H1 (cell line): ENCODE measurements around the gene DOK3. TPM values are rescaled to one million over a fixed set of nuclear protein-coding genes. Genes with fewer than 3 reads are reported as not detected.

Source experiments
- CTCF ChIA-PET: fragments of 300-600 bp; sonication (Branson Sonifier 250); formaldehyde crosslinking; loops from one replicate; lab custom pipeline; 2021; ENCODE audit not compliant: partially characterized antibody; lab: Charles Lee
- POLR2A ChIA-PET: fragments of 300-600 bp; sonication (Branson Sonifier 250); formaldehyde crosslinking; loops from one replicate; lab custom pipeline; 2021; ENCODE audit warnings: inconsistent platforms; ENCODE audit not compliant: partially characterized antibody; lab: Charles Lee
- DNase-seq, 2 experiments: peaks; one replicate each; pipeline versions ENCODE4 v3.0.0 to v3.0.0-alpha.2; 2010 to 2022; ENCODE audit warnings: low spot score in 2 of 2, low read depth in 1 of 2, mixed read lengths in 1 of 2
- FAIRE-seq: peaks from 2 replicates; lab custom pipeline; 2011; peaks lifted over from hg19 to GRCh38; lab: Jason Lieb, UNC
- H2AFZ ChIP-seq: 2 replicates; pipeline ENCODE4 v1.8.1; 2012; ENCODE audit warnings: low read length, inconsistent platforms
- H2AK5ac ChIP-seq: 2 replicates; pipeline ENCODE4 v1.6.1; 2013; ENCODE audit warnings: low read depth, low read length
- H2BK120ac ChIP-seq: replicated peaks from 2 replicates; pipeline ENCODE3; 2013; ENCODE audit warnings: low read depth, low read length, inconsistent platforms
- H2BK12ac ChIP-seq: 2 replicates; pipeline ENCODE4 v1.6.1; 2013; ENCODE audit warnings: low read depth, low read length
- H2BK15ac ChIP-seq: 2 replicates; pipeline ENCODE4 v1.6.1; 2013; ENCODE audit warnings: low read length
- H2BK20ac ChIP-seq: 2 replicates; pipeline ENCODE4 v1.6.1; 2013; ENCODE audit warnings: low read length
- H2BK5ac ChIP-seq: 2 replicates; pipeline ENCODE4 v1.6.1; 2013; ENCODE audit warnings: low read depth, low read length
- H3K14ac ChIP-seq: 2 replicates; pipeline ENCODE4 v1.6.1; 2013; ENCODE audit warnings: inconsistent platforms; ENCODE audit not compliant: insufficient read length
- H3K18ac ChIP-seq: 2 replicates; pipeline ENCODE4 v1.6.1; 2013; ENCODE audit warnings: low read length; ENCODE audit errors: extremely low read depth
- H3K23ac ChIP-seq: 2 replicates; pipeline ENCODE4 v1.6.1; 2013; ENCODE audit warnings: inconsistent platforms; ENCODE audit not compliant: insufficient read length
- H3K23me2 ChIP-seq: 2 replicates; pipeline ENCODE4 v1.6.1; 2013; ENCODE audit warnings: low read depth, low read length
- H3K27ac ChIP-seq: 2 replicates; pipeline ENCODE4 v1.6.1; 2011; ENCODE audit warnings: low read depth, low read length, inconsistent platforms
- H3K27me3 ChIP-seq, 4 experiments: replicated peaks in 1 of 4; 1 replicate in 1 of 4; 2 replicates in 3 of 4; pipeline versions ENCODE4 v1.6.1 to v1.8.1; 2011 to 2013; ENCODE audit warnings: low read length in 3 of 4, mild to moderate bottlenecking in 3 of 4, inconsistent platforms in 2 of 4, mixed read lengths in 2 of 4, moderate library complexity in 1 of 4; ENCODE audit not compliant: control insufficient read depth in 3 of 4, insufficient read depth in 3 of 4; ENCODE audit errors: extremely low read depth in 1 of 4
- H3K36me3 ChIP-seq, 4 experiments: 2 replicates each; pipeline versions ENCODE4 v1.6.1 to v1.8.1; 2011 to 2013; ENCODE audit warnings: mild to moderate bottlenecking in 4 of 4, low read length in 3 of 4, moderate library complexity in 2 of 4, control low read depth in 1 of 4, inconsistent platforms in 1 of 4; ENCODE audit not compliant: insufficient read depth in 4 of 4, control insufficient read depth in 2 of 4
- H3K4ac ChIP-seq: replicated peaks from 2 replicates; pipeline ENCODE3; 2013; ENCODE audit warnings: low read length, low read depth, mixed read lengths, inconsistent platforms; ENCODE audit not compliant: insufficient read length
- H3K4me1 ChIP-seq, 4 experiments: replicated peaks in 1 of 4; 1 replicate in 1 of 4; 2 replicates in 3 of 4; pipeline versions ENCODE4 v1.6.1 to v1.8.1; 2011 to 2013; ENCODE audit warnings: low read length in 3 of 4, inconsistent platforms in 2 of 4, mixed read lengths in 1 of 4; ENCODE audit not compliant: insufficient read depth in 4 of 4, control insufficient read depth in 3 of 4
- H3K4me2 ChIP-seq, 2 experiments: 2 replicates each; pipeline versions ENCODE4 v1.6.1 to v1.8.1; 2011 to 2013; ENCODE audit warnings: low read depth in 2 of 2, low read length in 2 of 2, control low read depth in 1 of 2, inconsistent platforms in 1 of 2, mild to moderate bottlenecking in 1 of 2; ENCODE audit not compliant: insufficient read depth in 1 of 2
- H3K4me3 ChIP-seq, 4 experiments: fragments of 200-600, 300-600 bp in 1 of 4; sonication (generic), shearing (Covaris generic), sonication (Bioruptor Twin) in 1 of 4; 2 replicates each; pipeline versions ENCODE4 v1.5.1 to v1.8.1; 2011 to 2016; ENCODE audit warnings: low read length in 4 of 4, low read depth in 3 of 4, control low read depth in 2 of 4, inconsistent platforms in 2 of 4, mild to moderate bottlenecking in 2 of 4, mixed read lengths in 1 of 4, moderate library complexity in 1 of 4; ENCODE audit not compliant: insufficient read depth in 2 of 4; ENCODE audit errors: extremely low read depth in 1 of 4
- H3K56ac ChIP-seq: replicated peaks from 2 replicates; pipeline ENCODE3; 2013; ENCODE audit warnings: low read depth, mild to moderate bottlenecking, mixed read lengths, low read length, inconsistent platforms; ENCODE audit not compliant: insufficient read length
- H3K79me1 ChIP-seq: 2 replicates; pipeline ENCODE4 v1.6.1; 2013; ENCODE audit warnings: low read depth, low read length, control low read depth
- H3K79me2 ChIP-seq, 2 experiments: 2 replicates each; pipeline versions ENCODE4 v1.6.1 to v1.8.1; 2012 to 2013; ENCODE audit warnings: low read length in 2 of 2, mild to moderate bottlenecking in 2 of 2, inconsistent platforms in 1 of 2; ENCODE audit not compliant: insufficient read depth in 2 of 2, control insufficient read depth in 1 of 2
- H3K9ac ChIP-seq, 4 experiments: replicated peaks in 1 of 4; 1 replicate in 1 of 4; 2 replicates in 3 of 4; pipeline versions ENCODE4 v1.6.1 to v1.8.1; 2011 to 2013; ENCODE audit warnings: low read depth in 3 of 4, low read length in 3 of 4, control low read depth in 2 of 4, mild to moderate bottlenecking in 2 of 4, moderate library complexity in 2 of 4, inconsistent platforms in 1 of 4; ENCODE audit errors: extremely low read depth in 1 of 4
- H3K9me3 ChIP-seq, 2 experiments: 2 replicates each; pipeline versions ENCODE4 v1.6.1 to v1.8.1; 2012 to 2013; ENCODE audit warnings: mild to moderate bottlenecking in 2 of 2, moderate library complexity in 2 of 2, control low read depth in 1 of 2, inconsistent platforms in 1 of 2, low read depth in 1 of 2, low read length in 1 of 2, mixed read lengths in 1 of 2; ENCODE audit not compliant: insufficient read depth in 2 of 2
- H4K20me1 ChIP-seq, 2 experiments: replicated peaks in 1 of 2; 2 replicates each; pipeline versions ENCODE3 to v1.8.1; 2011 to 2013; ENCODE audit warnings: inconsistent platforms in 2 of 2, low read length in 2 of 2, mild to moderate bottlenecking in 1 of 2; ENCODE audit not compliant: insufficient read depth in 2 of 2, control insufficient read depth in 1 of 2
- H4K5ac ChIP-seq: 2 replicates; pipeline ENCODE4 v1.6.1; 2013; ENCODE audit warnings: low read length, low read depth, mixed read lengths, inconsistent platforms; ENCODE audit not compliant: insufficient read length
- H4K8ac ChIP-seq: 2 replicates; pipeline ENCODE4 v1.8.0; 2013; ENCODE audit warnings: mild to moderate bottlenecking, moderate library complexity, low read length, inconsistent platforms; ENCODE audit not compliant: insufficient read depth; ENCODE audit errors: extremely low read depth
- H4K91ac ChIP-seq: replicated peaks from 2 replicates; pipeline ENCODE3; 2013; ENCODE audit warnings: low read length, mixed read lengths, inconsistent platforms; ENCODE audit not compliant: insufficient read length
- CBX5 ChIP-seq: fragments of 300-800, 300-1000 bp; sonication (generic); IDR thresholded peaks from 2 replicates; pipeline ENCODE4 v1.7.1; 2016; ENCODE audit warnings: antibody characterized with exemption, low read length, low read depth
- GTF2F1 ChIP-seq: IDR thresholded peaks from 2 replicates; pipeline ENCODE4 v1.6.1; 2012; ENCODE audit warnings: low read depth, low read length, improper control_type of control experiment, borderline replicate concordance
- HDAC2 ChIP-seq, 2 experiments: fragments of 300-600 bp in 1 of 2; sonication (generic) in 1 of 2; IDR thresholded peaks; 2 replicates each; pipeline ENCODE4 v1.6.1; 2011 to 2012; ENCODE audit warnings: low read depth in 2 of 2, low read length in 2 of 2, mild to moderate bottlenecking in 2 of 2, moderate library complexity in 2 of 2, borderline replicate concordance in 1 of 2, inconsistent platforms in 1 of 2
- NANOG ChIP-seq: IDR thresholded peaks from 2 replicates; pipeline ENCODE4 v1.6.1; 2011; ENCODE audit warnings: low read length, low read depth, mild to moderate bottlenecking, inconsistent platforms; ENCODE audit not compliant: insufficient read depth, poor library complexity, severe bottlenecking
- SIN3A ChIP-seq, 2 experiments: IDR thresholded peaks in 1 of 2; conservative IDR thresholded peaks in 1 of 2; 2 replicates each; pipeline ENCODE4 v1.6.1; 2011 to 2012; ENCODE audit warnings: low read length in 2 of 2, improper control_type of control experiment in 1 of 2, low read depth in 1 of 2, mild to moderate bottlenecking in 1 of 2
- TCF12 ChIP-seq: IDR thresholded peaks from 2 replicates; pipeline ENCODE4 v1.6.1; 2011; ENCODE audit warnings: low read depth, mild to moderate bottlenecking, low read length
- YY1 ChIP-seq: IDR thresholded peaks from 2 replicates; pipeline ENCODE4 v1.6.1; 2011; ENCODE audit warnings: low read depth, mild to moderate bottlenecking, low read length
- WGBS, 2 experiments: shearing (Covaris generic) in 1 of 2; methylation state at CpG; one replicate each; pipeline versions ENCODE4 v1.1.6 to v1.1.7; 2013 to 2015; ENCODE audit warnings: low lambda C conversion rate in 2 of 2, mixed read lengths in 2 of 2, inconsistent platforms in 1 of 2, low coverage in 1 of 2, missing lambda C conversion rate in 1 of 2; ENCODE audit not compliant: insufficient replicate concordance in 2 of 2, insufficient coverage in 1 of 2, insufficient read length in 1 of 2; ENCODE audit errors: extremely low coverage in 1 of 2, missing lambda C conversion rate in 1 of 2; 5-methylcytosine and 5-hydroxymethylcytosine counted together
- polyA plus RNA-seq, 7 experiments: library from polyadenylated mRNA; depleted of rRNA in 3 of 7; stranded (reverse) in 5 of 7; unstranded in 2 of 7; fragments of >200 nt in 5 of 7; fragments of 200-250 nt in 2 of 7; gene quantifications; 1 replicate in 5 of 7; 2 replicates in 1 of 7; 4 replicates in 1 of 7; pipeline versions ENCODE4 v1.2.1 to v1.2.3, GENCODE V29; 2011 to 2013; ENCODE audit warnings: missing spikeins in 2 of 7, mixed read lengths in 2 of 7
- total RNA-seq: library from RNA; stranded (reverse); fragmentation: NEBNext Ultra II Directional; extraction: Animal tissue kit (Norgen Biotek cat#: 25700); gene quantifications from 2 replicates; pipeline ENCODE4 v1.2.1, GENCODE V29; 2021
- TF ChIP-seq, protein P1 (sequence below), 3 experiments: IDR thresholded peaks; 1 replicate in 2 of 3; 2 replicates in 1 of 3; pipeline versions ENCODE4 v1.5.1 to v1.6.1; 2011; ENCODE audit warnings: low read length in 3 of 3, mild to moderate bottlenecking in 3 of 3, inconsistent platforms in 2 of 3, low read depth in 1 of 3, moderate library complexity in 1 of 3; ENCODE audit not compliant: insufficient read depth in 1 of 3; ENCODE audit errors: control extremely low read depth in 1 of 3

Gene DOK3
- total and polyA plus RNA-seq, 2 of the 8 experiments (the other 6 are each of a cell fraction or from before 2014, with no cell fraction given), result 4.2 to 6.4 TPM

DNA sequence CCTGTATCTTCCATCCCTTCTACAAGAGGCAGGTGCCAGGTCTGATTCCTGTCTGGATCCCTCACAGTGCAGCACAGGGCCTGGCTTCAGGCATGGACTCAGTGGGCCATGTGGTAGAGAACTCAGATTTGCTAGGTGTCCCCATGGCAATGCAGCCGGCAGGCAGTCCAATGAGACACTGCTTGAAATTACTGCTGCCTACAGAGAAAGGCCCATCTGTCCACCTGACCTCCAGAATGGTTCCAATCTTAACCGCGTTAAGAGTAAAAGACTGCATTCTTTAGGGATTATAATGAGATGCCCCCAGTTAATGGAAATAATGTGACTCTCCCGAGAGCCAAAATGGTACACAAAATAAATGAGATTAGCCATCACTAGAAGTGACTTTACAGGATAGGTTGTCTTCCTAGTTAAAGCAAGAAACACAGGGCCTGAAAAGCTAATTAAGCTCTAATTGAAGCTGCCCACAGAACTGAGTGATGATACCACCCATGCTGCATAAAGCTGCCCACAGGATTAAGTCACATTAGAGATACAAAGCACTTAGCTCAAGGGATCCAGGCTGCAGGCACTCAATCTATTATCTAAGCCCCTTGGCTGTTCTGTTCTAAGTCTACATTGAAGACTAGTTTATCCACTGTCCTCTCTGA is 33.3 kb upstream of the DOK3 start:
- H3K79me1 ChIP-seq, result peaks cover 21% of the 10 kb centered on the region
- FAIRE-seq (no peak), DNase-seq (no peak)
- no peak overlapping the region for H2BK20ac ChIP-seq
- WGBS, 2 experiments, result 97% methylated on average over 4 of the region's 4 CpGs; no CpG with 5 or more reads in 1 of the 2 experiments
- no peak overlapping the region for H3K56ac ChIP-seq
- H3K27me3 ChIP-seq, result no peaks in the 10 kb centered on the region
- no peak overlapping the region for H3K4ac ChIP-seq
- H3K18ac ChIP-seq, result no peak overlapping the region
- no peak overlapping the region for H3K14ac ChIP-seq
- H4K20me1 ChIP-seq, result peaks cover 12 to 28% of the 10 kb centered on the region in 2 experiments
- no peak overlapping the region for H2AK5ac ChIP-seq
- no peaks in the 10 kb centered on the region for H3K23me2 ChIP-seq
- no peak overlapping the region for H3K4me3 ChIP-seq
- H3K23ac ChIP-seq, result no peak overlapping the region
- H4K5ac ChIP-seq, result no peak overlapping the region
- no peak overlapping the region for H4K8ac ChIP-seq
- CTCF ChIA-PET, result interaction anchor here (1.1 kb wide), 2 partner anchors 9 to 10 kb away, joined by 3 read pairs; no protein-coding TSS in a partner anchor
- H3K4me1 ChIP-seq, result 0 out of 7 replicates have a peak, but pooled peaks cover 0 to 1% (median 0%) of the 10 kb centered on the region in 4 experiments
- H2BK12ac ChIP-seq, result no peak overlapping the region
- H3K9me3 ChIP-seq, result no peaks in the 10 kb centered on the region
- no peak overlapping the region for H2AFZ ChIP-seq
- peaks cover 0 to 68% of the 10 kb centered on the region in 2 experiments for H3K79me2 ChIP-seq
- POLR2A ChIA-PET, result interaction anchor here (1.1 to 2.4 kb wide), 3 partner anchors 8 to 47 kb away, joined by 4 to 9 read pairs (median 7); no protein-coding TSS in a partner anchor
- no peak overlapping the region for H3K4me2 ChIP-seq
- no peak overlapping the region for H3K9ac ChIP-seq
- H3K36me3 ChIP-seq, result peaks cover under 1 to 19% (median 7%) of the 10 kb centered on the region in 4 experiments; a peak in 7 of 8 replicates
- no peak overlapping the region for H2BK15ac ChIP-seq
- no peak overlapping the region; the same call in 1 of the 2 replicates for H2BK5ac ChIP-seq
- no peak overlapping the region for H4K91ac ChIP-seq
- no peak overlapping the region for H2BK120ac ChIP-seq
- no peak overlapping the region for H3K27ac ChIP-seq
- TF ChIP-seq CBX5 (no peak), NANOG (no peak), GTF2F1 (no peak), SIN3A (conservative IDR thresholded peaks at IDR 0.05 in 1 of 2, IDR thresholded peaks at IDR 0.05 in 1 of 2; ENCODE audit: low read depth in 1 of 2, low read length in 2 of 2) (no peak), TCF12 (no peak), HDAC2 (IDR thresholded peaks at IDR 0.05; ENCODE audit: borderline replicate concordance in 1 of 2, low read depth in 2 of 2, low read length in 2 of 2) (no peak), YY1 (no peak)
- TF ChIP-seq, protein P1, sequence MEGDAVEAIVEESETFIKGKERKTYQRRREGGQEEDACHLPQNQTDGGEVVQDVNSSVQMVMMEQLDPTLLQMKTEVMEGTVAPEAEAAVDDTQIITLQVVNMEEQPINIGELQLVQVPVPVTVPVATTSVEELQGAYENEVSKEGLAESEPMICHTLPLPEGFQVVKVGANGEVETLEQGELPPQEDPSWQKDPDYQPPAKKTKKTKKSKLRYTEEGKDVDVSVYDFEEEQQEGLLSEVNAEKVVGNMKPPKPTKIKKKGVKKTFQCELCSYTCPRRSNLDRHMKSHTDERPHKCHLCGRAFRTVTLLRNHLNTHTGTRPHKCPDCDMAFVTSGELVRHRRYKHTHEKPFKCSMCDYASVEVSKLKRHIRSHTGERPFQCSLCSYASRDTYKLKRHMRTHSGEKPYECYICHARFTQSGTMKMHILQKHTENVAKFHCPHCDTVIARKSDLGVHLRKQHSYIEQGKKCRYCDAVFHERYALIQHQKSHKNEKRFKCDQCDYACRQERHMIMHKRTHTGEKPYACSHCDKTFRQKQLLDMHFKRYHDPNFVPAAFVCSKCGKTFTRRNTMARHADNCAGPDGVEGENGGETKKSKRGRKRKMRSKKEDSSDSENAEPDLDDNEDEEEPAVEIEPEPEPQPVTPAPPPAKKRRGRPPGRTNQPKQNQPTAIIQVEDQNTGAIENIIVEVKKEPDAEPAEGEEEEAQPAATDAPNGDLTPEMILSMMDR (IDR thresholded peaks at IDR 0.05; ENCODE audit: control extremely low read depth in 1 of 3, insufficient read depth in 1 of 3, low read depth in 1 of 3, low read length in 3 of 3), result no peak
